Fibroblast of pulmonary artery (primary cell): ENCODE data around the gene LFNG.

Source experiments
- DNase-seq: peaks from one replicate; pipeline ENCODE4 v3.0.0-alpha.2; 2010; ENCODE audit warnings: low read depth
- H3K4me3 ChIP-seq: replicated peaks from 2 replicates; pipeline ENCODE4 v1.5.1; 2011; ENCODE audit warnings: low read depth, mild to moderate bottlenecking, control low read depth, low read length, moderate library complexity
- TF ChIP-seq, protein P1 (sequence below): IDR thresholded peaks from 2 replicates; pipeline ENCODE4 v1.5.1; 2011; ENCODE audit warnings: mild to moderate bottlenecking, control low read depth, low read length, inconsistent platforms; ENCODE audit errors: missing control alignments

The LFNG gene

DNA sequence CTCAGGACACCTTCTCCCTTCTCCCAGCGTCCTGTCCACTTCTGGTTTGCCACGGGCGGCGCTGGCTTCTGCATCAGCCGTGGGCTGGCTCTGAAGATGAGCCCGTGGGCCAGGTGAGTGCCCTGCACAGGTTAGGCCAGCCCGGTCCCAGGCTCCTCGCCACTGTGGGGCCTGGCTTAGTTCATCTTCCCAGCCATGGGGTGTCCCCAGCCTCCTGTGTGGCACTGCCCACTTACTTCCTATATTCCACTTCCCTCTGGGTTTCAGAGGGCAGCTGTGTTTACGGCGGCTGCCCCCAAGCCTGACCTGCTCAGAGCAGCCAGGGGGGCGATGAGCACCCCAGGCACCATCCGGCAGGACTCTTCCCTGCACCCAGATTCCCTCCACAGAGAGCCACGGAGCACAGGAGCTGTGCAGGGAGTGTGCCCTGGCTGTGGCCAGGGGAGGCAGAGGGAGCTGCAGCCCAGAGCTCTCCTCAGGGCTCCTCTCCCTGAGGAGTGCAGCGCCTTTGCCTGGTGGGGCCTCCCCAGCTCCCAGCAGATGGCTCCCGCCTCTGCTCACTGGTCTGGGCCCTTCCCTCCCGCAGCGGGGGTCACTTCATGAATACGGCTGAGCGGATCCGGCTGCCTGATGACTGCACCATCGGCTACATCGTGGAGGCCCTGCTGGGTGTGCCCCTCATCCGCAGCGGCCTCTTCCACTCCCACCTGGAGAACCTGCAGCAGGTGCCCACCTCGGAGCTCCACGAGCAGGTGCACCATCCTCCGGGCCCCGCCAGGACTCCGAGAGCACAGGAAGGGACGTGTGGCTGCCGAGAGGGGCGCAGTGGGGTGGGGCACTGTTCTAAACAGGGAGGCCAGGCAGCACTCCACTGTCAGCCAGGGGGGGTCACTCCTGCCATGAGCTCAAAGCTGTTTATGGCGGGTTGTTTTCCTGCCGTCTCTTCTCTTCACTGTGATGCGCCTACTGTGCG is 6.4 kb downstream of the LFNG start:
- no peak overlapping the region for H3K4me3 ChIP-seq
- TF ChIP-seq, protein P1, sequence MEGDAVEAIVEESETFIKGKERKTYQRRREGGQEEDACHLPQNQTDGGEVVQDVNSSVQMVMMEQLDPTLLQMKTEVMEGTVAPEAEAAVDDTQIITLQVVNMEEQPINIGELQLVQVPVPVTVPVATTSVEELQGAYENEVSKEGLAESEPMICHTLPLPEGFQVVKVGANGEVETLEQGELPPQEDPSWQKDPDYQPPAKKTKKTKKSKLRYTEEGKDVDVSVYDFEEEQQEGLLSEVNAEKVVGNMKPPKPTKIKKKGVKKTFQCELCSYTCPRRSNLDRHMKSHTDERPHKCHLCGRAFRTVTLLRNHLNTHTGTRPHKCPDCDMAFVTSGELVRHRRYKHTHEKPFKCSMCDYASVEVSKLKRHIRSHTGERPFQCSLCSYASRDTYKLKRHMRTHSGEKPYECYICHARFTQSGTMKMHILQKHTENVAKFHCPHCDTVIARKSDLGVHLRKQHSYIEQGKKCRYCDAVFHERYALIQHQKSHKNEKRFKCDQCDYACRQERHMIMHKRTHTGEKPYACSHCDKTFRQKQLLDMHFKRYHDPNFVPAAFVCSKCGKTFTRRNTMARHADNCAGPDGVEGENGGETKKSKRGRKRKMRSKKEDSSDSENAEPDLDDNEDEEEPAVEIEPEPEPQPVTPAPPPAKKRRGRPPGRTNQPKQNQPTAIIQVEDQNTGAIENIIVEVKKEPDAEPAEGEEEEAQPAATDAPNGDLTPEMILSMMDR = no peak
- DNase-seq = no peak

DNA sequence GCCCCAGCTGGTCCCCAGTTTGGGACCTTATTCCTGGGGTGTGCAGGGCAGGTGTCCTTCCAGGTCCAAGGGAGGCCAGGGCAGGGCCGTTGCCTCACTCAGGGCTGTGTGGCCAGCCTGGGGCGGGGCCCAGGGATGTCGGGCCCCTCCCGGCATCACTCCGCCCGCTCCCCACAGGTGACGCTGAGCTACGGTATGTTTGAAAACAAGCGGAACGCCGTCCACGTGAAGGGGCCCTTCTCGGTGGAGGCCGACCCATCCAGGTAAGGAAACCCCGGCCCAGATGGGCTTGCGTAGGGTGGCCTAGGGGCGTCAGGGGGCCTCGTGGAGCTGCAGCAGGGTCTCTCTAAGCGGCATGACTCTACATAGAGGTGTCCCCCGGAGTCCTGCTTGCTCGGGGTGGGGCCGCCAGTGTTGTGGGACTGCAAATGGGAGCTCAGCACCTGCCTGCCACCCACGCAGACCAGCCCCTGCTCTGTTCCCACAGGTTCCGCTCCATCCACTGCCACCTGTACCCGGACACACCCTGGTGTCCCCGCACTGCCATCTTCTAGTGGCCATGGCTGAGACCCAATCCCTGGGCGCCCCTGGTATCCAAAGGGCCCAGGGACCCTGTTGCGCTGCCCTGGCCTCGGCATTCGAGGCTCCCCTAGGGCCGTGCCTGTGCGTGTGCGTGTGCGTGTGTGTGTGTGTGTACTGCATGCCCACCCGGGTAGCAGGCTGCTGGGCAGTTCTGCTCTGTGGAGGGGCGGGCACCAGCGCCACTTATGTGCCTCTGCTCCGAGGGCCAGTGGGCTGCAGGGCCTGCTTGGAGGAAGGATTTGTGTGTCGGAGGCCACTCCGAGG is 7.3 kb downstream of the LFNG start:
- no peak for DNase-seq
- TF ChIP-seq, protein P1 = no peak
- H3K4me3 ChIP-seq = no peak overlapping the region

DNA sequence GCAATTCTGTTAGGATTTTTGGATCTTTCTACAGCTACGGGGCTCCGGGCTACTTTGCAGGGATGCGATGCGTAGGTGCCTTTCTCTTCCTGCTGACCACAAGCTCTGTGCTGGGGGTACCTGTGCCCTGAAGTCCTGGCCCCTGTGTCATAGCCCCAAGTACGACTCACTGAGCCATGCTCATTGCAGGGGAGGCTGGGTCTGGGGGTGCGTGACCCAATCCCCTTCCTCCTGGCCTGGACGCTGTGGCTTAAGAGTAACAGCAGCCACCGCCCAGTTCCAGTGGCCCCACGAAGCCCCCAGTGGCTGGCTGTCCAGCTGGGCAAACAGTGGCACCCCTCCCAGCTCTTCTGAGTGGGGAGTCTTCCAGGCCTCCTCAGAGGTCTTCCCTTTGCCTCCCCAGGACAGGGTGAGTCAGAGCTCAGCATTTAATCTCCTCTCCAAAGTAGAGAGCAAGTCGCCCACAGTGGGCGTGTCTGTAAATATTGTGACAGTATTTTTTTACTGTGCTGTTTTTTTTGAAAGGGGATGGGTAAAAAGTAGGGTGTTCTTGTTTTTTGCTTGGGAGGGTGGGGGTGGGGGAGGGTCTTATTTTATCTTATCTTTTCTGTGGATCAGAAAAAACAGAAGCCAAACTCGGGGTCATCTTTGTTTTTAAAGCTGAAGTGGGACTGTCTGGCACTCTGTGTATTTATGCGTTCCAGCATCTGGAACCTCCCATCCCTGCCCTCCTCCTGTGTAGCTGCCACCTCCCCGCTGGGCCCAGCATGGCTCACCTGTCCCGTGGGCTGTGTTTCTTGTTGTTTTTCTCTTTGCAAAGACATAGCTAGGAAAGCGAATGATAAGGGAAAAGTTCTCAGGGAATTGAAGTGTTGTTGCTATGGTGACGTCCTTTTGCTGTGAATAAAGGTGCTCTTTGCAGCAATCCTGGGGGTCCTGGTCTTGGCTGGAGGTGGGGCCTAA is 8.2 kb downstream of the LFNG start:
- no peak overlapping the region for H3K4me3 ChIP-seq
- TF ChIP-seq, protein P1 = no peak
- DNase-seq = peak; percentile 50

DNA sequence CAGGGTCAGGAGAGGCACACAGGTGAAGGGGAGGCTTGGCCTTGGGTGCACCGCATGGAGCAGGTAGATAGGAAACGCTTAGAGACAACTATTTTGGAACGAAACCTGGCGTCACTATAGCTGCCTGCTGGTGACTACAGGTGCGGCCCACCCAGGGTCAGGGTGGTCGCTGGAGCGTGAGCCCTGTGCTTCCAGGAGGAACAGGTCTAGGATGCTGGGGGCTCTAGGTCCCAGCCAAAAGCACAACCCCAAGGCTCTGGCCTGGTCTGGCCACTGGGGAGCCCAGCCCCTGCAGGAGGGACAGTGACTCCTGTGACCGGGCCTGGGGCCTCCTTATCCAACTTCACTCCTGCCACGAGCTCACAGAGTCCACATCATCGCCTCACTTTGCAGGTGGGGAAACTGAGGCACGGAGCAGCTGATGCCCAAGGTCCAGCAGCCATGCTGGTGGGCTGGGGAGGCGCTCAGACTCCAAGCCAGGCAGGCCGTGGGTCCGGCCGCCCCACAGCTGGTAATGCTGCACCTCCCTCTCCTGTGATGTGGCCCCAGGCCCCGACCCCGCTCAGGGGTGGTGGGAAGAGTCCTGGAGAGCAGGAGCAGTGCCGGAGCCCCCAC is 9.0 kb downstream of the LFNG start:
- TF ChIP-seq, protein P1 = no peak
- DNase-seq = no peak
- no peak overlapping the region for H3K4me3 ChIP-seq

DNA sequence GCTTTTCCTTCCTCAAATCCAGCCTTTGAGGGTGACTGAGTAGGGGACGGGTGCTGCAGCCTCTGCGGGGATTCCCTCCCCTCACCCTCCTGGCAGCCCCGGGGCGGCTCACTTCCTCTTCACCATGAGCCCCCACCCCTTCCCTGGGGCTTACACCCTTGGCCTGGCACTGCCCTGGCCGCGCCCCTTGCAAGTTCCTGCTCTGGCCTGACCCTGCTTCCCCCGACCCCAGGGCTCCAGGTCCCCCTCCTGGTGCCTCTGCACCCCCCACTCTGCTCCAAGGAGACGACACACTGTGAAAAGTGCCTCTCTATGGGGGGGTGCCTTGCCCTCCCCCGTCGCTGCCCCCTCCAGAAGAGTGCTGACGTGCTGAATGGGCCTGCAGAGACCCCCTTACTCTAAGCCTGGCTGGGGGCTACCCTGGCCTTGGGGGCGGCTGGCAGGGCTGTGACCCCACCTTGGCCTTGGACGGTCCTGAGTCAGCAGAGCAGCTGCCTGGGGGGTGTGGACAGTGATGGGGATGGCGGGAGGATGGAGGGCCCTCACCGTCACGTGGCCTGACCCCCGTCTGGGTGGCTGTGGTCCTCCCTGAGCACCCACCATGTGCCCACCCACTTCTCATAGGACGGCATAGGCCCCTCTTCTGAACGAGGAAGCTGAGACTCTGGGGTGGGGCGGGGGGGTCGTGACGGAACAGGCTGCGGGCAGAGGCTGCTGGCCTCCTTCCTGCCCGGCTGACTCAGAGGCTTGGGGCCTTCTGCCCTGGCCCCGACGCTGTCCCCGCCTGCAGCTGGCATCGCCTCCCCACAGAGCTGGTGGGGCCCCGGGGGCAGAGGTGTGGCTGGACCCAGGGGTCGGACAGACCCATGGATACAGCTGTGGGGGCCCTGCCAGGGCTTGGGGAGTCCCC is 9.8 kb downstream of the LFNG start:
- H3K4me3 ChIP-seq = no peak overlapping the region
- TF ChIP-seq, protein P1 = no peak
- DNase-seq = peak; percentile 52
